IPS DF 4.7 (cell line): ENCODE results near the gene SHISA8.

Experiments
- DNase-seq: peaks from one replicate; pipeline ENCODE4 v3.0.0-alpha.2; 2013; ENCODE audit warnings: low spot score; ENCODE audit errors: extremely low read depth

Gene SHISA8

GRCh38 chr22:41933411-41934177, 18.7 kb upstream of the SHISA8 start:
- DNase-seq, result no peak

GRCh38 chr22:41932353-41932752, 17.5 kb upstream of the SHISA8 start:
- no peak for DNase-seq

GRCh38 chr22:41931701-41932269, 16.9 kb upstream of the SHISA8 start:
- no peak for DNase-seq

GRCh38 chr22:41929418-41929810, 14.5 kb upstream of the SHISA8 start:
- DNase-seq, result no peak

GRCh38 chr22:41928593-41929417, 13.9 kb upstream of the SHISA8 start:
- no peak for DNase-seq

GRCh38 chr22:41927813-41928212, 12.9 kb upstream of the SHISA8 start:
- DNase-seq, result no peak

GRCh38 chr22:41925783-41926460, 11.0 kb upstream of the SHISA8 start:
- DNase-seq, result no peak

- DNase-seq, result no peak
These were observed 8.9 kb upstream of the SHISA8 start for GRCh38 chr22:41923595-41924276.

GRCh38 chr22:41922940-41923594, 8.2 kb upstream of the SHISA8 start:
- no peak for DNase-seq

- no peak for DNase-seq
These were observed 7.5 kb upstream of the SHISA8 start for GRCh38 chr22:41922328-41922727.

GRCh38 chr22:41920271-41920976, 5.5 kb upstream of the SHISA8 start:
- DNase-seq, result no peak

- peak; percentile 64 for DNase-seq
These were observed 4.7 kb upstream of the SHISA8 start for GRCh38 chr22:41919357-41920224.

- DNase-seq, result no peak
These were observed 3.3 kb upstream of the SHISA8 start for GRCh38 chr22:41917903-41918791.

- DNase-seq, result no peak
These were observed 2.6 kb upstream of the SHISA8 start for GRCh38 chr22:41917375-41917902.

- no peak for DNase-seq
These were observed 2.0 kb upstream of the SHISA8 start for GRCh38 chr22:41916745-41917358.

GRCh38 chr22:41915786-41916493, 1.1 kb upstream of the SHISA8 start:
- DNase-seq, result no peak

GRCh38 chr22:41914611-41915034, 251 bp downstream of the SHISA8 start:
- DNase-seq, result no peak
